Vagina (tissue), 2 donors: ENCODE data around the gene C12orf43. TPM values are rescaled to one million over a fixed set of nuclear protein-coding genes. Genes with fewer than 3 reads are reported as not detected.

Source experiments
- DNase-seq, 2 donors: peaks; one replicate each; pipeline ENCODE4 v3.0.0-alpha.2; 2017; ENCODE audit errors: extremely low spot score in 2 of 2
- H3K27ac ChIP-seq: fragments of 200-600 bp; sonication (generic); one replicate; pipeline ENCODE4 v1.5.1; 2019
- H3K27me3 ChIP-seq: fragments of 200-600 bp; sonication (generic); one replicate; pipeline ENCODE4 v1.5.1; 2019
- H3K36me3 ChIP-seq, 2 donors: fragments of 200-600 bp; sonication (generic); one replicate each; pipeline ENCODE4 v1.5.1; 2017 to 2019
- H3K4me1 ChIP-seq: fragments of 200-600 bp; sonication (generic); one replicate; pipeline ENCODE4 v1.5.1; 2019
- H3K4me3 ChIP-seq, 2 donors: fragments of 200-600 bp; sonication (generic); 1 replicate in 1 of 2; 2 replicates in 1 of 2; pipeline ENCODE4 v1.5.1; 2016 to 2019
- H3K9me3 ChIP-seq: fragments of 200-600 bp; sonication (generic); one replicate; pipeline ENCODE4 v1.5.1; 2019
- POLR2A ChIP-seq, 2 donors: fragments of 450-650 bp; IDR thresholded peaks; one replicate each; pipeline ENCODE4 v1.6.1; 2017; ENCODE audit warnings: antibody characterized with exemption in 2 of 2, mild to moderate bottlenecking in 2 of 2, moderate library complexity in 2 of 2
- POLR2AphosphoS5 ChIP-seq, 2 donors: sonication (generic); formaldehyde crosslinking; IDR thresholded peaks; one replicate each; pipeline ENCODE4 v1.9.0; 2017; ENCODE audit warnings: antibody characterized with exemption in 2 of 2, mild to moderate bottlenecking in 2 of 2, low read depth in 1 of 2; ENCODE audit not compliant: insufficient read depth in 1 of 2
- intact Hi-C: fragments of 100-400 bp; cut with DNase I; formaldehyde crosslinking; loops from one replicate; pipeline ENCODE4 v1.15.1; 2023
- total RNA-seq: library from RNA; depleted of rRNA; stranded (reverse); fragments of >200 nt; gene quantifications from one replicate; pipeline ENCODE4 v1.2.3, GENCODE V29; 2016
- TF ChIP-seq, protein P1 (sequence below), 3 experiments: fragments of 450-650 bp in 2 of 3; fragments of 200-600 bp in 1 of 3; sonication (generic) in 1 of 3; IDR thresholded peaks; one replicate each; pipeline ENCODE4 v1.5.1; 2017 to 2019; ENCODE audit warnings: antibody characterized with exemption in 3 of 3, mild to moderate bottlenecking in 2 of 3, moderate library complexity in 2 of 3

Gene C12orf43
- total RNA-seq, 1 donor from 2014 or later: 7.4 TPM

- H3K27me3 ChIP-seq: no peaks in the 10 kb centered on the region
- H3K36me3 ChIP-seq: peaks cover 0 to 15% of the 10 kb centered on the region in 2 donors
- TF ChIP-seq POLR2AphosphoS5 (IDR thresholded peaks at IDR 0.05; ENCODE audit: insufficient read depth in 1 of 2, low read depth in 1 of 2) (no peak), POLR2A (IDR thresholded peaks at IDR 0.05) (no peak)
- TF ChIP-seq, protein P1, sequence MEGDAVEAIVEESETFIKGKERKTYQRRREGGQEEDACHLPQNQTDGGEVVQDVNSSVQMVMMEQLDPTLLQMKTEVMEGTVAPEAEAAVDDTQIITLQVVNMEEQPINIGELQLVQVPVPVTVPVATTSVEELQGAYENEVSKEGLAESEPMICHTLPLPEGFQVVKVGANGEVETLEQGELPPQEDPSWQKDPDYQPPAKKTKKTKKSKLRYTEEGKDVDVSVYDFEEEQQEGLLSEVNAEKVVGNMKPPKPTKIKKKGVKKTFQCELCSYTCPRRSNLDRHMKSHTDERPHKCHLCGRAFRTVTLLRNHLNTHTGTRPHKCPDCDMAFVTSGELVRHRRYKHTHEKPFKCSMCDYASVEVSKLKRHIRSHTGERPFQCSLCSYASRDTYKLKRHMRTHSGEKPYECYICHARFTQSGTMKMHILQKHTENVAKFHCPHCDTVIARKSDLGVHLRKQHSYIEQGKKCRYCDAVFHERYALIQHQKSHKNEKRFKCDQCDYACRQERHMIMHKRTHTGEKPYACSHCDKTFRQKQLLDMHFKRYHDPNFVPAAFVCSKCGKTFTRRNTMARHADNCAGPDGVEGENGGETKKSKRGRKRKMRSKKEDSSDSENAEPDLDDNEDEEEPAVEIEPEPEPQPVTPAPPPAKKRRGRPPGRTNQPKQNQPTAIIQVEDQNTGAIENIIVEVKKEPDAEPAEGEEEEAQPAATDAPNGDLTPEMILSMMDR (IDR thresholded peaks at IDR 0.05): no peak
- no peaks in the 10 kb centered on the region for H3K9me3 ChIP-seq
- no peak overlapping the region for H3K27ac ChIP-seq
- no peak for DNase-seq
- intact Hi-C loops: no loop called here
- peaks cover 5% of the 10 kb centered on the region for H3K4me1 ChIP-seq
- no peak overlapping the region for H3K4me3 ChIP-seq
Observed at GRCh38 chr12:120999191-121000120, 16.8 kb downstream of the C12orf43 start.

GRCh38 chr12:120998435-120998834 lies 17.9 kb downstream of the C12orf43 start:
- DNase-seq: no peak
- H3K27ac ChIP-seq: no peak overlapping the region
- H3K9me3 ChIP-seq: no peaks in the 10 kb centered on the region
- H3K4me3 ChIP-seq: no peak overlapping the region
- H3K36me3 ChIP-seq: peaks cover 0 to 5% of the 10 kb centered on the region in 2 donors
- no peaks in the 10 kb centered on the region for H3K27me3 ChIP-seq
- H3K4me1 ChIP-seq: peaks cover 5% of the 10 kb centered on the region
- intact Hi-C loops: no loop called here
- TF ChIP-seq, protein P1 (IDR thresholded peaks at IDR 0.05): no peak
- TF ChIP-seq POLR2AphosphoS5 (IDR thresholded peaks at IDR 0.05; ENCODE audit: insufficient read depth in 1 of 2, low read depth in 1 of 2) (no peak), POLR2A (IDR thresholded peaks at IDR 0.05) (no peak)

- Histone ChIP-seq H3K4me1 (peaks cover 5% of the 10 kb centered on the region), H3K4me3 (no peak overlapping the region), H3K27me3 (no peaks in the 10 kb centered on the region), H3K9me3 (no peaks in the 10 kb centered on the region), H3K27ac (no peak overlapping the region), H3K36me3 (no peaks in the 10 kb centered on the region)
- DNase-seq: no peak
- intact Hi-C loops: no loop called here
- TF ChIP-seq POLR2A (IDR thresholded peaks at IDR 0.05) (no peak), POLR2AphosphoS5 (IDR thresholded peaks at IDR 0.05; ENCODE audit: insufficient read depth in 1 of 2, low read depth in 1 of 2) (no peak)
- TF ChIP-seq, protein P1 (IDR thresholded peaks at IDR 0.05): no peak
Observed at GRCh38 chr12:120997448-120997847, 18.8 kb downstream of the C12orf43 start.

DNA sequence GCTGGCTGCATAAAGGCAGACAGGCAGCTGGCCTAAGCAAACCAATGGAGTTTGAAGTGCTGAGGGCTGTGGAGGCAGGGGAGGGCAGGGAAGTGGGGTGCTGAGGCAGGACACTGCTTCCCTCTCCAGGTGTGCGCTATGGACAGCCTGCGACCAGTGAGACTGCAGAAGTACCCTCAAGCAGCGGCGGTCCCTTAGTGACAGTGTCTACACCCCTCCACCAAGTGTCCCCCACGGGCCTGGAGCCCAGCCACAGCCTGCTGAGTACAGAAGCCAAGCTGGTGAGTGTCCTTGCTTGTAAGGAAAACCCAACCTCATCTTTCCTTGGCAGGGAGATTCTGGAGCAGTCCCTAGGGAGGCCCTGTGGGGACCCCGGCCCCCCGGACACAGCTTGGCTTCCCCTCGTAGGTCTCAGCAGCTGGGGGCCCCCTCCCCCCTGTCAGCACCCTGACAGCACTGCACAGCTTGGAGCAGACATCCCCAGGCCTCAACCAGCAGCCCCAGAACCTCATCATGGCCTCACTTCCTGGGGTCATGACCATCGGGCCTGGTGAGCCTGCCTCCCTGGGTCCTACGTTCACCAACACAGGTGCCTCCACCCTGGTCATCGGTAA lies 20.0 kb downstream of the C12orf43 start:
- Histone ChIP-seq H3K27ac (no peak overlapping the region), H3K27me3 (no peaks in the 10 kb centered on the region)

More for the DNA sequence above, 20.0 kb downstream of the C12orf43 start:
- no peaks in the 10 kb centered on the region for H3K36me3 ChIP-seq
- peaks cover 5% of the 10 kb centered on the region for H3K4me1 ChIP-seq
- H3K9me3 ChIP-seq: no peaks in the 10 kb centered on the region
- intact Hi-C loops: no loop called here
- TF ChIP-seq POLR2A (IDR thresholded peaks at IDR 0.05) (no peak), POLR2AphosphoS5 (IDR thresholded peaks at IDR 0.05; ENCODE audit: insufficient read depth in 1 of 2, low read depth in 1 of 2) (no peak)
- TF ChIP-seq, protein P1 (IDR thresholded peaks at IDR 0.05): no peak
- no peak for DNase-seq
- no peak overlapping the region for H3K4me3 ChIP-seq
